COLO668 (cell line): ENCODE measurements around the gene FUBP3.

ENCODE experiments used
- DNase-seq: peaks from one replicate; lab custom pipeline; 2025; ENCODE audit not compliant: unreplicated experiment; lab: John Stamatoyannopoulos, UW

Gene FUBP3

GRCh38 chr9:130633336-130634190 is 54.2 kb downstream of the FUBP3 start:
- DNase-seq, result no peak

- DNase-seq, result no peak
Observed at GRCh38 chr9:130634191-130634768, 54.9 kb downstream of the FUBP3 start.

- DNase-seq, result no peak
Observed at GRCh38 chr9:130634801-130635200, 55.4 kb downstream of the FUBP3 start.

GRCh38 chr9:130635306-130635705 is 55.9 kb downstream of the FUBP3 start:
- DNase-seq, result no peak

GRCh38 chr9:130635721-130636647 is 56.6 kb downstream of the FUBP3 start:
- DNase-seq, result no peak

GRCh38 chr9:130636648-130637020 is 57.3 kb downstream of the FUBP3 start:
- no peak for DNase-seq

- no peak for DNase-seq
Observed at GRCh38 chr9:130638284-130639123, 59.1 kb downstream of the FUBP3 start.

- no peak for DNase-seq
Observed at GRCh38 chr9:130639124-130639765, 59.9 kb downstream of the FUBP3 start.

GRCh38 chr9:130639866-130640555 is 60.6 kb downstream of the FUBP3 start:
- no peak for DNase-seq

GRCh38 chr9:130640681-130641080 is 61.3 kb downstream of the FUBP3 start:
- DNase-seq, result no peak

- no peak for DNase-seq
Observed at GRCh38 chr9:130642926-130643325, 63.5 kb downstream of the FUBP3 start.

GRCh38 chr9:130651221-130651620 is 71.8 kb downstream of the FUBP3 start:
- no peak for DNase-seq

- no peak for DNase-seq
Observed at GRCh38 chr9:130651752-130652151, 72.4 kb downstream of the FUBP3 start.

- DNase-seq, result no peak
Observed at GRCh38 chr9:130654879-130655278, 75.5 kb downstream of the FUBP3 start.

GRCh38 chr9:130658893-130659698 is 79.7 kb downstream of the FUBP3 start:
- DNase-seq, result no peak

GRCh38 chr9:130659699-130660248 is 80.4 kb downstream of the FUBP3 start:
- no peak for DNase-seq

- DNase-seq, result no peak
Observed at GRCh38 chr9:130660326-130660682, 80.9 kb downstream of the FUBP3 start.

- DNase-seq, result no peak
Observed at GRCh38 chr9:130660683-130661450, 81.5 kb downstream of the FUBP3 start.
